ENCODE data around the gene SPG11. TPM values are rescaled to one million over a fixed set of nuclear protein-coding genes. Genes with fewer than 3 reads are reported as not detected.
A peak's percentile ranks its signal among the peaks of the same experiment; 100 is the strongest.

The SPG11 gene
- total and polyA plus RNA-seq, 2 of the 13 experiments (the other 11 are each of a cell fraction or from before 2014, with no cell fraction given): 31.5 to 40.7 TPM

- CTCF ChIA-PET (ENCODE audit: low intra/inter-chr PET ratio, low total read pairs): no interaction called here
- H3K9ac ChIP-seq (ENCODE audit: insufficient read depth, low read depth, low read length): peak within 1 kb of the TSS; percentile 94
- H4K20me1 ChIP-seq (ENCODE audit: insufficient read depth, low read length): peaks cover 17% of the 10 kb centered on the region; the same call in 1 of the 2 replicates
- H3K4me2 ChIP-seq (ENCODE audit: low read depth, low read length): peak within 1 kb of the TSS; percentile 88
- H3K9me3 ChIP-seq (ENCODE audit: low read length): no peaks in the 10 kb centered on the region
- intact Hi-C loops (cut with micrococcal nuclease; ENCODE audit: unreplicated experiment): loop anchor here (1.0 to 2.0 kb wide), 3 partner anchors 18 to 48 kb away; partner anchors contain the start of gene SPG11
- peak within 1 kb of the TSS; percentile 85 to 99 (median 96) for H3K4me3 ChIP-seq (replicated peaks in 1 of 3; ENCODE audit: insufficient read depth in 1 of 3, low read depth in 2 of 3, low read length in 3 of 3)
- peaks cover 4 to 14% of the 10 kb centered on the region in 2 experiments for H3K36me3 ChIP-seq (replicated peaks in 1 of 2; ENCODE audit: control insufficient read depth in 1 of 2, insufficient read depth in 2 of 2, low read length in 2 of 2)
- FAIRE-seq: peak; percentile 79
- BruUV-seq (replicated peaks): no TSS peak
- H3K4me1 ChIP-seq (ENCODE audit: insufficient read depth, low read length): peaks cover 36% of the 10 kb centered on the region
- H3K27ac ChIP-seq (ENCODE audit: extremely low read length, insufficient read depth, low read length): peak within 1 kb of the TSS; percentile 96
- H3K27me3 ChIP-seq (ENCODE audit: control insufficient read depth in 1 of 2, insufficient read depth in 2 of 2, low read length in 2 of 2): no peaks in the 10 kb centered on the region; a peak in 1 of 5 replicates
- POLR2A ChIA-PET: interaction anchor here (1.0 to 6.6 kb wide), 16 partner anchors 10 to 376 kb away, joined by 3 to 157 read pairs (median 4); partner anchors contain the start of genes EIF3J, SPG11 and TRIM69
- 2% methylated on average over 23 of the region's 37 CpGs for WGBS (ENCODE audit: low lambda C conversion rate)
- H3K79me2 ChIP-seq (ENCODE audit: insufficient read depth, low read length): peaks cover 39% of the 10 kb centered on the region
- H2AFZ ChIP-seq (ENCODE audit: low read length): peak within 1 kb of the TSS; percentile 94
- peak; percentile 97 for ATAC-seq
- in situ Hi-C loops (cut with HindIII; ENCODE audit: extremely low pct_ligation_motif_present, low pct_unique_long_range_greater_than_20kb): no loop called here
- DNase-seq (ENCODE audit: low spot score): peak; percentile 92
- TF ChIP-seq RBAK (CRISPR knock-in tag; IDR thresholded peaks at IDR 0.05) (no peak), ZFP90 (CRISPR knock-in tag; IDR thresholded peaks at IDR 0.05; ENCODE audit: borderline replicate concordance) (peak; percentile 36; the same call in 1 of the 2 replicates), ZNF558 (CRISPR knock-in tag; IDR thresholded peaks at IDR 0.05; ENCODE audit: borderline replicate concordance) (no peak), ZSCAN21 (CRISPR knock-in tag; IDR thresholded peaks at IDR 0.05; ENCODE audit: borderline replicate concordance) (peak; percentile 45; the same call in 1 of the 2 replicates), FOXA1 (IDR thresholded peaks at IDR 0.05) (no peak), FOXA1 (CRISPR knock-in tag; IDR thresholded peaks at IDR 0.05) (no peak), MAZ (IDR thresholded peaks at IDR 0.05; ENCODE audit: borderline replicate concordance, low read depth, low read length) (no peak), MAZ (CRISPR knock-in tag; IDR thresholded peaks at IDR 0.05; ENCODE audit: low read depth) (peak; percentile 81; the same call in 1 of the 2 replicates), MTA1 (CRISPR knock-in tag; IDR thresholded peaks at IDR 0.05; ENCODE audit: borderline replicate concordance) (peak; percentile 42; the same call in 1 of the 2 replicates), U2AF1 (optimal IDR thresholded peaks at IDR 0.05; ENCODE audit: low read depth, low read length) (no peak), LCORL (IDR thresholded peaks at IDR 0.05) (no peak), LCORL (CRISPR knock-in tag; IDR thresholded peaks at IDR 0.05) (peak; percentile 41; the same call in 1 of the 2 replicates), KAT2B (IDR thresholded peaks at IDR 0.05; ENCODE audit: borderline replicate concordance, low read depth, low read length) (no peak), SNAPC4 (CRISPR knock-in tag; IDR thresholded peaks at IDR 0.05) (no peak), SNAPC2 (CRISPR knock-in tag; IDR thresholded peaks at IDR 0.05) (peak; percentile 96; the same call in 1 of the 2 replicates), NONO (IDR thresholded peaks at IDR 0.05) (no peak), NONO (CRISPR knock-in tag; conservative IDR thresholded peaks at IDR 0.05) (peak; percentile 51; the same call in 1 of the 2 replicates), RAD21 (CRISPR knock-in tag; IDR thresholded peaks at IDR 0.05) (0 out of 2 replicates have a peak, but pooled peaks have one; percentile 29)
Observed at GRCh38 chr15:44711096-44711742, 47.8 kb upstream of the SPG11 start, which contains the start of the genes B2M and PATL2. Gene B2M, plus strand, starts transcription at chr15:44711517. Its CDS starts 30 bp downstream, at chr15:44711547. Gene PATL2, minus strand, starts transcription at chr15:44711323. Its CDS starts 34,833 bp downstream, at chr15:44676490.
